ENCODE results near the gene EML4.

- no peak for TF ChIP-seq CTCF (conservative IDR thresholded peaks at IDR 0.05)
- TF ChIP-seq EZH2 (IDR thresholded peaks at IDR 0.05; ENCODE audit: low read depth): no peak
Measured at GRCh38 chr2:42195559-42195958, 26.4 kb downstream of the EML4 start.
